Mesenchymal stem cell (in vitro differentiated cells and primary cell): Measurements from ENCODE around the gene MINPP1.
"Not testable (repeated sequence)": the region's sequence is repeated elsewhere in the genome, so short reads cannot be mapped to it uniquely, and the experiment has no call there.

ENCODE experiments used
- DNase-seq: peaks from one replicate; pipeline ENCODE4 v3.0.0-alpha.2; 2013
- H2AFZ ChIP-seq: one replicate; pipeline ENCODE4 v1.6.1; 2013; ENCODE audit warnings: low read depth, mild to moderate bottlenecking, control low read depth, inconsistent platforms, low read length, moderate library complexity
- H2AK5ac ChIP-seq: 2 replicates; pipeline ENCODE4 v1.6.1; 2013; ENCODE audit warnings: low read length, moderate library complexity, mild to moderate bottlenecking, inconsistent platforms; ENCODE audit not compliant: severe bottlenecking
- H2BK120ac ChIP-seq: one replicate; pipeline ENCODE4 v1.6.1; 2013; ENCODE audit warnings: low read depth, mild to moderate bottlenecking, inconsistent platforms, low read length, moderate library complexity
- H2BK12ac ChIP-seq, 2 experiments: one replicate each; pipeline ENCODE4 v1.6.1; 2013; ENCODE audit warnings: inconsistent platforms in 2 of 2, low read length in 2 of 2, mild to moderate bottlenecking in 2 of 2, moderate library complexity in 2 of 2, control low read depth in 1 of 2
- H2BK15ac ChIP-seq: one replicate; pipeline ENCODE4 v1.6.1; 2013; ENCODE audit warnings: mild to moderate bottlenecking, low read depth, inconsistent platforms; ENCODE audit not compliant: poor library complexity, severe bottlenecking
- H2BK5ac ChIP-seq: 2 replicates; pipeline ENCODE4 v1.6.1; 2013; ENCODE audit warnings: low read depth, mild to moderate bottlenecking, low read length, control low read depth, inconsistent platforms; ENCODE audit not compliant: poor library complexity, severe bottlenecking
- H3K14ac ChIP-seq, 2 experiments: one replicate each; pipeline ENCODE4 v1.6.1; 2013; ENCODE audit warnings: inconsistent platforms in 2 of 2, low read length in 2 of 2, control low read depth in 1 of 2, mild to moderate bottlenecking in 1 of 2, moderate library complexity in 1 of 2
- H3K18ac ChIP-seq, 2 experiments: one replicate each; pipeline ENCODE4 v1.6.1; 2013; ENCODE audit warnings: inconsistent platforms in 2 of 2, low read length in 2 of 2, control low read depth in 1 of 2, low read depth in 1 of 2, mild to moderate bottlenecking in 1 of 2
- H3K23ac ChIP-seq, 2 experiments: one replicate each; pipeline ENCODE4 v1.6.1; 2013; ENCODE audit warnings: inconsistent platforms in 2 of 2, low read length in 2 of 2, mild to moderate bottlenecking in 2 of 2, moderate library complexity in 2 of 2, control low read depth in 1 of 2
- H3K27ac ChIP-seq: 2 replicates; pipeline ENCODE4 v1.5.1; 2013; ENCODE audit warnings: mild to moderate bottlenecking, moderate library complexity, low read length, control low read depth, inconsistent platforms; ENCODE audit not compliant: poor library complexity, severe bottlenecking
- H3K27me3 ChIP-seq, 2 experiments: 2 replicates each; pipeline versions ENCODE4 v1.6.1 to v1.7.0; 2013; ENCODE audit warnings: low read length in 2 of 2, mild to moderate bottlenecking in 2 of 2, moderate library complexity in 2 of 2, control low read depth in 1 of 2, inconsistent platforms in 1 of 2; ENCODE audit not compliant: control insufficient read depth in 1 of 2, insufficient read depth in 1 of 2
- H3K36me3 ChIP-seq, 2 experiments: 2 replicates each; pipeline versions ENCODE4 v1.6.1 to v1.7.0; 2013; ENCODE audit warnings: low read length in 2 of 2, control low read depth in 1 of 2, inconsistent platforms in 1 of 2, low read depth in 1 of 2, mild to moderate bottlenecking in 1 of 2; ENCODE audit not compliant: insufficient read depth in 2 of 2, control insufficient read depth in 1 of 2
- H3K4ac ChIP-seq, 2 experiments: one replicate each; pipeline ENCODE4 v1.6.1; 2013; ENCODE audit warnings: inconsistent platforms in 2 of 2, low read length in 2 of 2, mild to moderate bottlenecking in 2 of 2, moderate library complexity in 2 of 2, control low read depth in 1 of 2, low read depth in 1 of 2
- H3K4me1 ChIP-seq: 2 replicates; pipeline ENCODE4 v1.6.1; 2013; ENCODE audit warnings: low read depth, low read length, control low read depth; ENCODE audit not compliant: control insufficient read depth, insufficient read depth
- H3K4me2 ChIP-seq: 2 replicates; pipeline ENCODE4 v1.6.1; 2013; ENCODE audit warnings: low read length, mild to moderate bottlenecking, inconsistent platforms; ENCODE audit not compliant: poor library complexity, severe bottlenecking
- H3K4me3 ChIP-seq, 2 experiments: 2 replicates each; pipeline versions ENCODE4 v1.5.1 to v1.7.0; 2013; ENCODE audit warnings: low read length in 2 of 2, mild to moderate bottlenecking in 2 of 2, control low read depth in 1 of 2, low read depth in 1 of 2; ENCODE audit not compliant: insufficient read depth in 1 of 2
- H3K79me1 ChIP-seq: replicated peaks from 2 replicates; pipeline ENCODE4 v1.6.1; 2013; ENCODE audit warnings: mild to moderate bottlenecking, control low read depth, low read length, inconsistent platforms; ENCODE audit not compliant: poor library complexity, severe bottlenecking
- H3K9ac ChIP-seq: 2 replicates; pipeline ENCODE4 v1.7.0; 2013; ENCODE audit warnings: mild to moderate bottlenecking, low read length, moderate library complexity
- H3K9me3 ChIP-seq: 2 replicates; pipeline ENCODE4 v1.7.0; 2013; ENCODE audit warnings: mild to moderate bottlenecking, low read length; ENCODE audit not compliant: control insufficient read depth
- H4K8ac ChIP-seq: one replicate; pipeline ENCODE4 v1.6.1; 2013; ENCODE audit warnings: inconsistent platforms, mild to moderate bottlenecking, low read length, moderate library complexity
- H4K91ac ChIP-seq: one replicate; pipeline ENCODE4 v1.6.1; 2013; ENCODE audit warnings: mild to moderate bottlenecking, low read length, inconsistent platforms
- WGBS: methylation state at CpG from one replicate; pipeline ENCODE4 v1.1.7; 2013; ENCODE audit warnings: mixed read lengths; 5-methylcytosine and 5-hydroxymethylcytosine counted together

The MINPP1 gene

DNA sequence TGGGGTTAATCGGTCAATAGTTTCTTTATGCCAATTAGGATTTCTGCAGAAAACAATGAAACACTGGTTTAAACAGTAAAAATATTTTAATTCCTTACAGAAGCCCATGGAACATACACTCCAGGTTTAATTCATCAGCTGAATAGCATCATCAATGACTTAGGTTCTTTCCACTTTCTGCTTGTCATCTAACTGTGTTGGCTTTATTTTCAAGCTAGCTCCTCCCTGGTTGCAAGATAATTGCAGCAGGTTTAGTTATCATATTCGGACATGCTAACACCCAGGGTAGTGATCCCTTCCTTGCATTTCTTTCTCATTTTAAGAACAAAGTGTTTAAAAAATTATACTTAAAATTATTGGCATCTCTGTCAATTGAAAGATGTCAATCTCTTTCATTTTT is 7.3 kb upstream of the MINPP1 start:
- not testable (repeated sequence) for H2BK15ac ChIP-seq, H3K18ac ChIP-seq, H3K27ac ChIP-seq, H3K9me3 ChIP-seq, DNase-seq, H3K4me1 ChIP-seq, H3K79me1 ChIP-seq, H3K14ac ChIP-seq, H2BK120ac ChIP-seq, H3K9ac ChIP-seq, H2AK5ac ChIP-seq, H3K23ac ChIP-seq, H3K36me3 ChIP-seq, H3K4ac ChIP-seq, H3K4me2 ChIP-seq, H3K4me3 ChIP-seq, H2BK5ac ChIP-seq, H4K8ac ChIP-seq, H3K27me3 ChIP-seq, H2AFZ ChIP-seq, H4K91ac ChIP-seq, H2BK12ac ChIP-seq
- no CpG with 5 or more reads among the region's 2 CpGs for WGBS

DNA sequence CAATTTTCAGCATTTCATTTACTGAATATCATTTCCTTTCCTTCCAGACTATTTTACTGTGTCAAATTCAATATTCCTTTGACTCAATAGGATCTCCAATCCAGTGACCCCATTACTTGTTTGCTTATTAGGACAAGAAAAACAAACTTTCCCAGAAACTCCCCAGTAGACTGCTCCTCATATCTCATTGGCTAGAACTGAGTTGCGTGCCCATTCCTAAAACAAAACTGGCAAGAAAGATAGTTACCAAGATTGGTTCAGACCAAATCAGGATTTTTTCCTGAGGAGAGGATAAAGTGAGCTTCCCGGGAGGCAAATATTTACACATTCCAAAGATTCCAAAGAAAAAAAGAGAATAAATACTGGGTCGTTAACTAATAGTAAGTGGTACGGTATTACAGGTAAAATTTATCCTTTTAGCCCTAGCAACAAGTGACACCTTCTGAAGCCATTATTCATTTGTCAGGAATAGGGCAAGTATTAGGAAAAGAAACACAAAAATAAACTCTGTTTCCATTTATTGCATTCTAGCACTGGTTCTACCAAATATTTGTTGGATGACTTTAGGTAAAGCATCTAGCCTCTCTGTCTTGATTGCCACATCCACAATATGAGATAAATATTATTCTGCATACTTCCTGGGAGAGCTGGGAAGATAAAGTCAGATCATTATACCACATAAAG is 6.4 kb upstream of the MINPP1 start:
- not testable (repeated sequence) for H2AK5ac ChIP-seq, H2BK15ac ChIP-seq, H2AFZ ChIP-seq, H3K27me3 ChIP-seq, H3K4me2 ChIP-seq, H3K9ac ChIP-seq, H3K4me1 ChIP-seq, H2BK120ac ChIP-seq, H3K27ac ChIP-seq, DNase-seq, H3K9me3 ChIP-seq, H3K4me3 ChIP-seq, H3K79me1 ChIP-seq, H3K36me3 ChIP-seq, H4K91ac ChIP-seq, H3K14ac ChIP-seq, H4K8ac ChIP-seq, H2BK5ac ChIP-seq, H3K18ac ChIP-seq, H3K23ac ChIP-seq, H2BK12ac ChIP-seq, H3K4ac ChIP-seq
- WGBS, result no CpG with 5 or more reads among the region's 4 CpGs

DNA sequence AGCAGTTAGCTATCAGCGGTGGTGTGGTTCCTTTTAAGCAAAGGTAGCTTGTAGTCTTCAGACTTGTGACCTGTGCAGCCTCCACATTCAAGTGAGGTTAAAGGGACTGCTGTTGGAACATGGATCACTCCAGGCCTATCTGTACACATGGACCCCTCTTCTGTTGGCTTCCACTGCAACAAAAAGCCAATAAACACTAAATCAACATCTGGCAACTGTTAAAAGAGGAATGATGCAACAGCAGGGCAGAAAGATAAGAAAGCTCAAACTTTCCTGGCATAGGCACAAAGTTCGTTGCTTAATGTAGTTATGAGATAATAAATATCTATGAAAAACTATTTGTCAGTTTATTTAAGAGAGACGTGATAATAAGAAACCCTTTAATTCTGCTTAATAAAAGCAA is 4.0 kb upstream of the MINPP1 start:
- Histone ChIP-seq H2BK120ac (no peak overlapping the region), H3K4me1 (no peaks in the 10 kb centered on the region), H3K4me3 (no peak overlapping the region), H3K18ac (no peak overlapping the region), H3K36me3 (no peaks in the 10 kb centered on the region), H3K4me2 (no peak overlapping the region), H3K9ac (no peak overlapping the region), H2BK5ac (no peak overlapping the region), H3K4ac (no peak overlapping the region), H2BK12ac (no peak overlapping the region), H3K27me3 (no peaks in the 10 kb centered on the region), H4K91ac (no peak overlapping the region), H2BK15ac (no peak overlapping the region), H2AFZ (no peak overlapping the region), H3K27ac (no peak overlapping the region), H3K79me1 (peaks cover 6% of the 10 kb centered on the region), H3K14ac (no peak overlapping the region), H2AK5ac (no peak overlapping the region), H4K8ac (no peak overlapping the region), H3K9me3 (no peaks in the 10 kb centered on the region), H3K23ac (no peak overlapping the region)
- WGBS, result 100% methylated on average over 1 of the region's 3 CpGs
- no peak for DNase-seq

DNA sequence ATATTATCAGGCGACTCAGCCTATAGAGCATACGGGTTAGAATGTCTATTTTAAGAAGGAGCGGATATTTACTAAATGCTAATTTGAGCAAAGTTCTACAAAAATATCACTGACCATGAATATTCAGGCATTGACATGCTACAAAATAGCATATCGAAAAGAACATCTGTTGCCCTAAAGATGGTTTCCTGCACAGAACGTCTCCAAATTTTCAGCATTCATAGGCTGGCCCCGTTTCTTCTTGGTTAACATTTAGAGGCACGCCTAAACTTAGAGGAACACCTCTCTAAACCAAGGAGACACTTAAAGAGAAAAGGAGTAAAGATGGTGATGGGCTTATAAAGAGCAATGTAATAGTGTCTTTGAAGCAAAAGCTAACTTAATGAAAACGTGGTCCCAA is 1.3 kb upstream of the MINPP1 start:
- peaks cover 6% of the 10 kb centered on the region for H3K79me1 ChIP-seq
- H2BK5ac ChIP-seq, result no peak overlapping the region
- H3K4ac ChIP-seq, result no peak overlapping the region
- H3K23ac ChIP-seq, result no peak overlapping the region
- no peak overlapping the region for H3K27ac ChIP-seq
- no peaks in the 10 kb centered on the region for H3K27me3 ChIP-seq
- H3K4me3 ChIP-seq, result peak overlapping the region in 1 of 2 experiments; percentile 97
- H3K9me3 ChIP-seq, result no peaks in the 10 kb centered on the region
- H2BK15ac ChIP-seq, result no peak overlapping the region
- H3K18ac ChIP-seq, result no peak overlapping the region
- H3K14ac ChIP-seq, result no peak overlapping the region
- no peak overlapping the region for H2BK120ac ChIP-seq
- no peak overlapping the region for H4K91ac ChIP-seq
- no peak overlapping the region for H3K4me2 ChIP-seq
- no peak overlapping the region for H2BK12ac ChIP-seq
- no peak overlapping the region for H2AK5ac ChIP-seq
- 100% methylated on average over 5 of the region's 8 CpGs for WGBS
- H4K8ac ChIP-seq, result no peak overlapping the region
- no peak for DNase-seq
- H2AFZ ChIP-seq, result no peak overlapping the region
- H3K9ac ChIP-seq, result peak overlapping the region; percentile 94
- no peaks in the 10 kb centered on the region for H3K36me3 ChIP-seq
- H3K4me1 ChIP-seq, result no peaks in the 10 kb centered on the region
